EH (cell line): ENCODE measurements around the gene MYDGF.

Experiments used
- DNase-seq: peaks from one replicate; pipeline ENCODE4 v3.0.0-alpha.2; 2015; ENCODE audit warnings: low read depth

MYDGF gene

GRCh38 chr19:4669723-4670480 lies at the start of gene MYDGF:
MYDGF (minus strand) TSS chr19:4670342; CDS start chr19:4670334, 8 bp downstream.
- peak; percentile 90 for DNase-seq

GRCh38 chr19:4719499-4719866 lies 49.3 kb upstream of the MYDGF start:
- no peak for DNase-seq

- no peak for DNase-seq
Observed at GRCh38 chr19:4717966-4718701, 48.0 kb upstream of the MYDGF start.

- DNase-seq: peak; percentile 82
Observed at GRCh38 chr19:4717191-4717965, 47.2 kb upstream of the MYDGF start.

GRCh38 chr19:4715529-4716221 lies 45.5 kb upstream of the MYDGF start:
- DNase-seq: no peak

GRCh38 chr19:4715178-4715528 lies 45.0 kb upstream of the MYDGF start:
- DNase-seq: peak; percentile 14

GRCh38 chr19:4714016-4714415 lies 43.9 kb upstream of the MYDGF start:
- DNase-seq: no peak

GRCh38 chr19:4713384-4713951 lies 43.3 kb upstream of the MYDGF start:
- DNase-seq: peak; percentile 98

- DNase-seq: no peak
Observed at GRCh38 chr19:4712771-4713170, 42.6 kb upstream of the MYDGF start.

- no peak for DNase-seq
Observed at GRCh38 chr19:4711211-4711610, 41.1 kb upstream of the MYDGF start.

- no peak for DNase-seq
Observed at GRCh38 chr19:4710281-4710600, 40.1 kb upstream of the MYDGF start.

GRCh38 chr19:4709440-4710280 lies 39.5 kb upstream of the MYDGF start:
- DNase-seq: peak; percentile 31

GRCh38 chr19:4707956-4708650 lies 38.0 kb upstream of the MYDGF start:
- DNase-seq: peak; percentile 66

- DNase-seq: no peak
Observed at GRCh38 chr19:4707322-4707721, 37.2 kb upstream of the MYDGF start.

GRCh38 chr19:4705413-4706131 lies 35.4 kb upstream of the MYDGF start:
- no peak for DNase-seq

GRCh38 chr19:4704317-4704673 lies 34.2 kb upstream of the MYDGF start:
- no peak for DNase-seq

GRCh38 chr19:4703671-4704316 lies 33.7 kb upstream of the MYDGF start:
- DNase-seq: no peak

- no peak for DNase-seq
Observed at GRCh38 chr19:4702764-4703163, 32.6 kb upstream of the MYDGF start.

- no peak for DNase-seq
Observed at GRCh38 chr19:4701557-4701956, 31.4 kb upstream of the MYDGF start.

GRCh38 chr19:4700693-4700970 lies 30.5 kb upstream of the MYDGF start:
- no peak for DNase-seq
